Uterus (tissue), 2 donors: ENCODE results near the gene MRC2.

Source experiments
- CTCF ChIP-seq, 4 experiments: fragments of 200-600 bp in 2 of 4; fragments of 450-650 bp in 2 of 4; sonication (generic) in 2 of 4; IDR thresholded peaks; one replicate each; pipeline ENCODE4 v1.5.1; 2016 to 2019; ENCODE audit warnings: antibody characterized with exemption in 4 of 4, mild to moderate bottlenecking in 2 of 4, moderate library complexity in 1 of 4
- POLR2A ChIP-seq, 2 donors: fragments of 450-650 bp; IDR thresholded peaks; one replicate each; pipeline ENCODE4 v1.6.1; 2016; ENCODE audit warnings: antibody characterized with exemption in 2 of 2, mild to moderate bottlenecking in 1 of 2, moderate library complexity in 1 of 2

GRCh38 chr17:62614142-62614541 is 13.3 kb upstream of the MRC2 start:
- TF ChIP-seq POLR2A (IDR thresholded peaks at IDR 0.05) (no peak), CTCF (IDR thresholded peaks at IDR 0.05) (no peak)
